HCT116 (cell line): ENCODE measurements around the gene RCC1.

Experiments used
- EZH2 ChIP-seq: fragments of 200-600 bp; sonication (generic); IDR thresholded peaks from 2 replicates; pipeline ENCODE4 v1.6.1; 2017; ENCODE audit warnings: antibody characterized with exemption, mixed run types
- JUND ChIP-seq: IDR thresholded peaks from 2 replicates; pipeline ENCODE4 v1.6.1; 2012
- POLR2A ChIP-seq: IDR thresholded peaks from 2 replicates; pipeline ENCODE4 v1.7.0; 2011; ENCODE audit warnings: borderline replicate concordance; ENCODE audit not compliant: insufficient read depth, insufficient read length; ENCODE audit errors: extremely low read depth
- POLR2AphosphoS5 ChIP-seq: IDR thresholded peaks from 2 replicates; pipeline ENCODE4 v1.6.1; 2011; ENCODE audit warnings: mild to moderate bottlenecking, low read depth, low read length, moderate library complexity
- SP1 ChIP-seq: IDR thresholded peaks from 2 replicates; pipeline ENCODE4 v1.6.1; 2012; ENCODE audit warnings: low read depth
- ZNF274 ChIP-seq: fragments of 200-500 bp; sonication (Bioruptor generic); IDR thresholded peaks from 2 replicates; pipeline ENCODE4 v1.6.1; 2014; ENCODE audit warnings: mild to moderate bottlenecking, low read depth, low read length, inconsistent platforms
- TF ChIP-seq, protein P1 (sequence below): IDR thresholded peaks from 2 replicates; pipeline ENCODE4 v1.6.1; 2011; ENCODE audit warnings: mild to moderate bottlenecking, low read length, moderate library complexity; ENCODE audit not compliant: insufficient replicate concordance; ENCODE audit errors: extremely low read depth
- TF ChIP-seq, protein P2 (sequence below), 3 experiments: fragments of 200-600 bp in 1 of 3; sonication (generic) in 1 of 3; IDR thresholded peaks in 2 of 3; conservative IDR thresholded peaks in 1 of 3; 2 replicates each; pipeline ENCODE4 v1.5.1; 2012 to 2017; ENCODE audit warnings: low read depth in 2 of 3, low read length in 2 of 3, antibody characterized with exemption in 1 of 3, borderline replicate concordance in 1 of 3, control low read depth in 1 of 3, mild to moderate bottlenecking in 1 of 3, mixed read lengths in 1 of 3, mixed run types in 1 of 3, moderate library complexity in 1 of 3; ENCODE audit not compliant: insufficient read depth in 1 of 3
- TF ChIP-seq, protein P3 (sequence below): IDR thresholded peaks from 2 replicates; pipeline ENCODE4 v1.6.1; 2012; ENCODE audit warnings: low read depth

GRCh38 chr1:28538286-28538685, 32.4 kb downstream of the RCC1 start:
- no peak for TF ChIP-seq POLR2AphosphoS5
- TF ChIP-seq, protein P1, sequence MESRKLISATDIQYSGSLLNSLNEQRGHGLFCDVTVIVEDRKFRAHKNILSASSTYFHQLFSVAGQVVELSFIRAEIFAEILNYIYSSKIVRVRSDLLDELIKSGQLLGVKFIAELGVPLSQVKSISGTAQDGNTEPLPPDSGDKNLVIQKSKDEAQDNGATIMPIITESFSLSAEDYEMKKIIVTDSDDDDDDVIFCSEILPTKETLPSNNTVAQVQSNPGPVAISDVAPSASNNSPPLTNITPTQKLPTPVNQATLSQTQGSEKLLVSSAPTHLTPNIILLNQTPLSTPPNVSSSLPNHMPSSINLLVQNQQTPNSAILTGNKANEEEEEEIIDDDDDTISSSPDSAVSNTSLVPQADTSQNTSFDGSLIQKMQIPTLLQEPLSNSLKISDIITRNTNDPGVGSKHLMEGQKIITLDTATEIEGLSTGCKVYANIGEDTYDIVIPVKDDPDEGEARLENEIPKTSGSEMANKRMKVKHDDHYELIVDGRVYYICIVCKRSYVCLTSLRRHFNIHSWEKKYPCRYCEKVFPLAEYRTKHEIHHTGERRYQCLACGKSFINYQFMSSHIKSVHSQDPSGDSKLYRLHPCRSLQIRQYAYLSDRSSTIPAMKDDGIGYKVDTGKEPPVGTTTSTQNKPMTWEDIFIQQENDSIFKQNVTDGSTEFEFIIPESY, result no peak
- no peak for TF ChIP-seq EZH2
- TF ChIP-seq POLR2A, result no peak
- TF ChIP-seq JUND, result no peak
- TF ChIP-seq, protein P2, sequence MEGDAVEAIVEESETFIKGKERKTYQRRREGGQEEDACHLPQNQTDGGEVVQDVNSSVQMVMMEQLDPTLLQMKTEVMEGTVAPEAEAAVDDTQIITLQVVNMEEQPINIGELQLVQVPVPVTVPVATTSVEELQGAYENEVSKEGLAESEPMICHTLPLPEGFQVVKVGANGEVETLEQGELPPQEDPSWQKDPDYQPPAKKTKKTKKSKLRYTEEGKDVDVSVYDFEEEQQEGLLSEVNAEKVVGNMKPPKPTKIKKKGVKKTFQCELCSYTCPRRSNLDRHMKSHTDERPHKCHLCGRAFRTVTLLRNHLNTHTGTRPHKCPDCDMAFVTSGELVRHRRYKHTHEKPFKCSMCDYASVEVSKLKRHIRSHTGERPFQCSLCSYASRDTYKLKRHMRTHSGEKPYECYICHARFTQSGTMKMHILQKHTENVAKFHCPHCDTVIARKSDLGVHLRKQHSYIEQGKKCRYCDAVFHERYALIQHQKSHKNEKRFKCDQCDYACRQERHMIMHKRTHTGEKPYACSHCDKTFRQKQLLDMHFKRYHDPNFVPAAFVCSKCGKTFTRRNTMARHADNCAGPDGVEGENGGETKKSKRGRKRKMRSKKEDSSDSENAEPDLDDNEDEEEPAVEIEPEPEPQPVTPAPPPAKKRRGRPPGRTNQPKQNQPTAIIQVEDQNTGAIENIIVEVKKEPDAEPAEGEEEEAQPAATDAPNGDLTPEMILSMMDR (IDR thresholded peaks at IDR 0.05 in 2 of 3, conservative IDR thresholded peaks at IDR 0.05 in 1 of 3; ENCODE audit: borderline replicate concordance in 1 of 3, insufficient read depth in 1 of 3, low read depth in 2 of 3, low read length in 2 of 3), result no peak
- no peak for TF ChIP-seq SP1
- TF ChIP-seq ZNF274, result no peak
- TF ChIP-seq, protein P3, sequence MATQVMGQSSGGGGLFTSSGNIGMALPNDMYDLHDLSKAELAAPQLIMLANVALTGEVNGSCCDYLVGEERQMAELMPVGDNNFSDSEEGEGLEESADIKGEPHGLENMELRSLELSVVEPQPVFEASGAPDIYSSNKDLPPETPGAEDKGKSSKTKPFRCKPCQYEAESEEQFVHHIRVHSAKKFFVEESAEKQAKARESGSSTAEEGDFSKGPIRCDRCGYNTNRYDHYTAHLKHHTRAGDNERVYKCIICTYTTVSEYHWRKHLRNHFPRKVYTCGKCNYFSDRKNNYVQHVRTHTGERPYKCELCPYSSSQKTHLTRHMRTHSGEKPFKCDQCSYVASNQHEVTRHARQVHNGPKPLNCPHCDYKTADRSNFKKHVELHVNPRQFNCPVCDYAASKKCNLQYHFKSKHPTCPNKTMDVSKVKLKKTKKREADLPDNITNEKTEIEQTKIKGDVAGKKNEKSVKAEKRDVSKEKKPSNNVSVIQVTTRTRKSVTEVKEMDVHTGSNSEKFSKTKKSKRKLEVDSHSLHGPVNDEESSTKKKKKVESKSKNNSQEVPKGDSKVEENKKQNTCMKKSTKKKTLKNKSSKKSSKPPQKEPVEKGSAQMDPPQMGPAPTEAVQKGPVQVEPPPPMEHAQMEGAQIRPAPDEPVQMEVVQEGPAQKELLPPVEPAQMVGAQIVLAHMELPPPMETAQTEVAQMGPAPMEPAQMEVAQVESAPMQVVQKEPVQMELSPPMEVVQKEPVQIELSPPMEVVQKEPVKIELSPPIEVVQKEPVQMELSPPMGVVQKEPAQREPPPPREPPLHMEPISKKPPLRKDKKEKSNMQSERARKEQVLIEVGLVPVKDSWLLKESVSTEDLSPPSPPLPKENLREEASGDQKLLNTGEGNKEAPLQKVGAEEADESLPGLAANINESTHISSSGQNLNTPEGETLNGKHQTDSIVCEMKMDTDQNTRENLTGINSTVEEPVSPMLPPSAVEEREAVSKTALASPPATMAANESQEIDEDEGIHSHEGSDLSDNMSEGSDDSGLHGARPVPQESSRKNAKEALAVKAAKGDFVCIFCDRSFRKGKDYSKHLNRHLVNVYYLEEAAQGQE, result no peak
